ENCODE results near the gene IYD. TPM values are rescaled to one million over a fixed set of nuclear protein-coding genes. Genes with fewer than 3 reads are reported as not detected.

IYD gene
- total RNA-seq, 1 donor from 2014 or later, result 1.2 TPM

DNA sequence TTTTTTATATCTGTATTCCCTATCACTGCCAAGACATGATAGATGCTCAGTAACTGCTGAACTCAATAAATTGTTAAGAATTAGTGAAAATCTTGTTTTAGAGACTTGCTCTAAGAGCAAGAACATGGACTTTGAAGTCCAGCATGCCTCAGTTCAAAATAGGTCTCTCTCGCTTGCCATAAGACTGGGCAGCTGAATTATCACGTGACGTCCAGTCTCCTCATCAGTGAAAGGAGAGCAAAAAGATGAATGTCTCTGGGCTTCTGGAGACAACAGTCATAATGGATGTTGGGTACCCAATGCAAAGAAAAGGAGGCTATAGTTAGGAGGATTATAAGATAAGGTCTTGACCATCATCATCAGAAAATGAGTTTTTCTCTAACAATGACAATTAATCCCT, 82.1 kb downstream of the IYD start:
- intact Hi-C loops (cut with DNase I), result no loop called here
- Histone ChIP-seq H3K27me3 (no peaks in the 10 kb centered on the region), H3K9me3 (no peaks in the 10 kb centered on the region), H3K4me1 (peaks cover 6% of the 10 kb centered on the region), H3K36me3 (no peaks in the 10 kb centered on the region), H3K27ac (no peak overlapping the region), H3K4me3 (no peak overlapping the region)
- TF ChIP-seq, protein P1, sequence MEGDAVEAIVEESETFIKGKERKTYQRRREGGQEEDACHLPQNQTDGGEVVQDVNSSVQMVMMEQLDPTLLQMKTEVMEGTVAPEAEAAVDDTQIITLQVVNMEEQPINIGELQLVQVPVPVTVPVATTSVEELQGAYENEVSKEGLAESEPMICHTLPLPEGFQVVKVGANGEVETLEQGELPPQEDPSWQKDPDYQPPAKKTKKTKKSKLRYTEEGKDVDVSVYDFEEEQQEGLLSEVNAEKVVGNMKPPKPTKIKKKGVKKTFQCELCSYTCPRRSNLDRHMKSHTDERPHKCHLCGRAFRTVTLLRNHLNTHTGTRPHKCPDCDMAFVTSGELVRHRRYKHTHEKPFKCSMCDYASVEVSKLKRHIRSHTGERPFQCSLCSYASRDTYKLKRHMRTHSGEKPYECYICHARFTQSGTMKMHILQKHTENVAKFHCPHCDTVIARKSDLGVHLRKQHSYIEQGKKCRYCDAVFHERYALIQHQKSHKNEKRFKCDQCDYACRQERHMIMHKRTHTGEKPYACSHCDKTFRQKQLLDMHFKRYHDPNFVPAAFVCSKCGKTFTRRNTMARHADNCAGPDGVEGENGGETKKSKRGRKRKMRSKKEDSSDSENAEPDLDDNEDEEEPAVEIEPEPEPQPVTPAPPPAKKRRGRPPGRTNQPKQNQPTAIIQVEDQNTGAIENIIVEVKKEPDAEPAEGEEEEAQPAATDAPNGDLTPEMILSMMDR (IDR thresholded peaks at IDR 0.05), result no peak
- DNase-seq (no peak), ATAC-seq (no peak)

DNA sequence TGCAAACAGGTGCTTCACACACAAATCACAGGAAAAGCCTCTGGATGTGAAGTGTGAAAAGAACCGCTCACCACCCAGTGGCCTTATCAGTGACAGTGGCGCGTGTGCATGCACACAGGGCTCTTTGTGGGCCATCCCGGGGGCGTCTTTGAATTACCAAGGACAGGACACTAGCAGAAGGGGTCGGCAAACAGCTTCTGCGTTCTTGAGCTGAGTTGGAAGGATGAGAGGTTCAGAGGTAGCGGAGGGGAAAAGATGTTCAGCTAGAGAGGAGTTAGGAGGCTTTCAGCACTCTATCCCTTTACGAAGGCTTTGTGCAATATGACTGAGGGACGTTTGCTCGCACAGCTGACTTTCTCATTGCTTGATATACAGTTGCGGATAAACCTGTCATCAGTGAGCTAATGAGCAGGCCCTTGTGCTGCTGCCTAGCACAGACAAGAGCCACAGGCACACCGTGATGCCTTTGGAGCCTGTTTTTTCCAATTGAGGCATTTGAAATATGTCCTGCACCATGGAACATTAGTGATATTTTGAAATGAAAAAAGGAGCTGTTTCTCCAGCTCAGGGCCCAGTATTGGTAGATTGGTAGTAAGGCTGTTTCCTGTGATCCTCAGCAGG, 83.1 kb downstream of the IYD start:
- Histone ChIP-seq H3K36me3 (no peaks in the 10 kb centered on the region), H3K9me3 (no peaks in the 10 kb centered on the region), H3K4me1 (peaks cover 6% of the 10 kb centered on the region), H3K27ac (peak overlapping the region; percentile 42), H3K4me3 (no peak overlapping the region), H3K27me3 (no peaks in the 10 kb centered on the region)
- ATAC-seq (no peak), DNase-seq (no peak)
- TF ChIP-seq, protein P1 (IDR thresholded peaks at IDR 0.05), result no peak
- intact Hi-C loops (cut with DNase I), result no loop called here

DNA sequence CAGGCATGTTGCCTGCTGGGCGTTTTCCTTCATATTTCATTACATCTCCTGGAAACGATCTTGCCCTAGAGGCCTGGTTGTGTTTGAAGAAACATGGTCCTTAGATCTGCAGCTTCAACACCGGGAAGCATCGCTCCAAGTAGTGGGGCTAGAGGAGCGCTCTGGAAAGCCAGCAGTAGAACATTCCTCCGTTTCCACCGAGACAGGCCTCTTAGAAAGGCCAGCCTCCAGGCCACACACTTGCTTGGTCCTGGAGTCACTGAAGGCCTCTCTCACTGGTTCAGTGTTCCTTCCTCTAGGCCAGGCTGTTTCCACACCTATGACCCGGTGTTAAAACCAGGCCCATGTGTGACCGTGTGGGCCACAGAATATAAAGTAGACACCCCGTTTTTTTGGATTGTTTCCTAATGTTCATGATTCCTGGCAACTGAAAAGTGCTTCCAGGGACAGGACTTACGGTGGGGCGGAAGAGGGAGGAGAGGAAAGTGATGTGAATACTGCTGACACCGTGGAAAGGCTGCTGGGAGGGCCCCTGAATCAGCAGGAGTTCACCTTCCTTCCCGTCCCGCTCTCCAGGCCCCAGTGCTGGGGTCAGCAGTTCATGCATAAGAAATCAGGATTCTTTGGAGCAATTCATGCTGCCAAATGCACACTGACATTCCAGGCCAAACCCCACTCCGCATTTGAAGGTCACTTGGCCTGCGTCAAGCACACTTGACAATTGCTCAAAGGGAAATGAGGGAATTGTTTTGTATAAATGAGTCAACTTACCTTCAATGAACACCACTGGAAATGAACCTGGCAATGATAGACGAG, 83.8 kb downstream of the IYD start:
- no peaks in the 10 kb centered on the region for H3K9me3 ChIP-seq
- no peak overlapping the region for H3K4me3 ChIP-seq
- TF ChIP-seq, protein P1 (IDR thresholded peaks at IDR 0.05), result no peak
- no peaks in the 10 kb centered on the region for H3K36me3 ChIP-seq
- no peaks in the 10 kb centered on the region for H3K27me3 ChIP-seq
- peak overlapping the region; percentile 42 for H3K27ac ChIP-seq
- peaks cover 6% of the 10 kb centered on the region for H3K4me1 ChIP-seq
- intact Hi-C loops (cut with DNase I), result no loop called here
- DNase-seq (peak; percentile 70), ATAC-seq (peak; percentile 82)

DNA sequence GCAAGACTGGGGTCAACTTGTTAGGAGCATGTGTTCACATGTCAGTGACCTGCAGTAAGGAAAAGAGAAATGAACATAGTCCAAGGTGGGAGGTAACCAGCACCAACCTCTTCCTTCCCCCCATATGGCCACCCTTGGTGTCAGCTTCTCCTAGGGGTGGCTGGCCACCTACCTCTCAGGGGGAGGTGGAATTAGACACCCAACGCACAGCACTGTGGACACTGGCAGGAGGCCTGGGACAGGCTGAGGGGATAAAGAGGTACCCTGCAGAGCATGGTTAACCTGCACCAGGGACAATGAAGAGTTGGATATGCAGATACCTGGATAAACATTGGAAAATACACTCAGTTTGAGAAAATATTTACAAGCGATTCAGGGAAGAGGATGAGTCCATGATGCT, 84.5 kb downstream of the IYD start:
- Histone ChIP-seq H3K9me3 (no peaks in the 10 kb centered on the region), H3K27ac (peak overlapping the region; percentile 39), H3K4me3 (no peak overlapping the region), H3K36me3 (no peaks in the 10 kb centered on the region), H3K27me3 (no peaks in the 10 kb centered on the region), H3K4me1 (peaks cover 6% of the 10 kb centered on the region)
- ATAC-seq, result no peak
- intact Hi-C loops (cut with DNase I), result no loop called here
- DNase-seq, result no peak
- TF ChIP-seq, protein P1 (IDR thresholded peaks at IDR 0.05), result no peak

Other genes starting within 250 kb of the IYD start
- 10.0 TPM for gene PPP1R14C, start 226.0 kb upstream of the IYD start, total RNA-seq
- 34.6 TPM for gene PLEKHG1, start 230.9 kb downstream of the IYD start, total RNA-seq